DND-41 (cell line): ENCODE measurements around the gene LCA5L.

ENCODE experiments used
- CTCF ChIP-seq: IDR thresholded peaks from 2 replicates; pipeline ENCODE4 v1.5.1; 2012; ENCODE audit warnings: borderline replicate concordance, low read length, moderate library complexity, mild to moderate bottlenecking; ENCODE audit not compliant: poor library complexity, severe bottlenecking; ENCODE audit errors: extremely low read depth
- EZH2 ChIP-seq: IDR thresholded peaks from 3 replicates; pipeline ENCODE4 v1.6.1; 2012; ENCODE audit warnings: borderline replicate concordance, low read depth, mild to moderate bottlenecking, moderate library complexity, low read length, inconsistent platforms; ENCODE audit not compliant: severe bottlenecking

DNA sequence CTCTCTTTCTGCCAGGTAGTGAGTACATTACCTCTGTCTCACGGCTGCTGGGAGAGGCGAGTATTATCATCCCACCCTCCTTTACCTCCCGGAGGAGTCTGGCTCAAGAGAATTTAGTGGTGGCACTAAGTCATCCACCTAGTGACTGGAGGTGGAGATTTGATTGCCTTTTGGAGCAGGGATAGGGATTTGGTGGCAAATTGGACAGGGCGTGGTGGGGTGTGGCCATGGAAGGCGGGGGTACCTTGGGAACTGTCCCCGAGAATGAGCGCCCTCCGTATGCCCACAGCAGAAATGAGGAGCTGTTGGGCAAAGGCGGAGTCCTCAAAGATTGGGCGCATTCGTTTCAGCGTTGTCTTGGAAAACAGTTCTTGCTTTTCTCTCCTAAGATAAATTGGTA is 64.6 kb downstream of the LCA5L start:
- no peak for TF ChIP-seq CTCF
- no peak for TF ChIP-seq EZH2
